Stimulated activated effector memory CD8-positive, alpha-beta T cell treated with anti-CD3 and anti-CD28 coated beads, Interleukin-12 subunit alpha, Interleukin-12 subunit beta, amount 100 ng/mL, for 72 hours (primary cell): ENCODE results near the gene GRPEL2.

Experiments used
- ATAC-seq: fragments of 150-1000 bp; cut with Tn5 transposase; 2 replicates; pipeline ENCODE4 v1.10.0; 2021
- DNase-seq, 2 donors: peaks; one replicate each; pipeline ENCODE4 v3.0.0; 2021 to 2022; ENCODE audit warnings: low spot score in 2 of 2
- H3K27ac Mint-ChIP-seq: one replicate; pipeline ENCODE4 v1.8.0; 2022; ENCODE audit warnings: mild to moderate bottlenecking, mixed read lengths
- H3K36me3 Mint-ChIP-seq: one replicate; pipeline ENCODE4 v1.8.0; 2022; ENCODE audit warnings: mild to moderate bottlenecking, mixed read lengths
- H3K4me1 Mint-ChIP-seq: one replicate; pipeline ENCODE4 v1.8.0; 2022; ENCODE audit warnings: mixed read lengths
- H3K4me3 Mint-ChIP-seq: one replicate; pipeline ENCODE4 v1.8.0; 2022; ENCODE audit warnings: mild to moderate bottlenecking, mixed read lengths
- H3K9me3 Mint-ChIP-seq: one replicate; pipeline ENCODE4 v1.8.0; 2022; ENCODE audit warnings: mixed read lengths

Gene GRPEL2

GRCh38 chr5:149313151-149313841, 32.0 kb upstream of the GRPEL2 start:
- H3K4me3 Mint-ChIP-seq = no peak overlapping the region
- DNase-seq = no peak
- no peak overlapping the region for H3K27ac Mint-ChIP-seq
- no peaks in the 10 kb centered on the region for H3K36me3 Mint-ChIP-seq
- ATAC-seq = no peak
- no peaks in the 10 kb centered on the region for H3K4me1 Mint-ChIP-seq
- H3K9me3 Mint-ChIP-seq = no peaks in the 10 kb centered on the region

- no peak overlapping the region for H3K27ac Mint-ChIP-seq
These were observed 30.7 kb upstream of the GRPEL2 start for GRCh38 chr5:149314571-149315111.

DNA sequence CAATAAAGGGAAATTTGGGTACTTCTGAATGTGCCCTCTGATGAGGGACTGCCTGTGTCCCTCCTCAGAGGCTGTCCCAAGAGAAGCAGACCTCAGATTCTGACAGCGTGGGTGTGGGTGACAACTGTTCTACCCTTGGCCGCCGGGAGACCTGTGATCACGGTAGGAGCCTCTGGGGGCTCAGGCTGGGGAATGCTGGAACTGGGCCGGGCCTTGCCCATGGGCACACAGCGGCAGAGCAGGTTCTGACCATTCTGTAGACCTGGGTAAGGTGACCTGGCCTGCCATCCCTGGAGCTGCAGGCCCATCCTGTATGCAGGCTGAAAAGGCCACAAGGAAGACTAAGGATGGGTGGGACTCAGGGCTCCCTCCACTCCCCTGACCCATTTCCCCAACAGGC, 29.5 kb upstream of the GRPEL2 start:
- no peaks in the 10 kb centered on the region for H3K36me3 Mint-ChIP-seq
- no peaks in the 10 kb centered on the region for H3K9me3 Mint-ChIP-seq
- DNase-seq (no peak), ATAC-seq (no peak)
- H3K4me1 Mint-ChIP-seq = no peaks in the 10 kb centered on the region
- H3K4me3 Mint-ChIP-seq = no peak overlapping the region
- H3K27ac Mint-ChIP-seq = no peak overlapping the region

More at GRCh38 chr5:149314571-149315111, 30.7 kb upstream of the GRPEL2 start:
- Mint-ChIP-seq H3K9me3 (no peaks in the 10 kb centered on the region), H3K4me1 (no peaks in the 10 kb centered on the region), H3K36me3 (no peaks in the 10 kb centered on the region), H3K4me3 (no peak overlapping the region)
- no peak for ATAC-seq
- DNase-seq = no peak

DNA sequence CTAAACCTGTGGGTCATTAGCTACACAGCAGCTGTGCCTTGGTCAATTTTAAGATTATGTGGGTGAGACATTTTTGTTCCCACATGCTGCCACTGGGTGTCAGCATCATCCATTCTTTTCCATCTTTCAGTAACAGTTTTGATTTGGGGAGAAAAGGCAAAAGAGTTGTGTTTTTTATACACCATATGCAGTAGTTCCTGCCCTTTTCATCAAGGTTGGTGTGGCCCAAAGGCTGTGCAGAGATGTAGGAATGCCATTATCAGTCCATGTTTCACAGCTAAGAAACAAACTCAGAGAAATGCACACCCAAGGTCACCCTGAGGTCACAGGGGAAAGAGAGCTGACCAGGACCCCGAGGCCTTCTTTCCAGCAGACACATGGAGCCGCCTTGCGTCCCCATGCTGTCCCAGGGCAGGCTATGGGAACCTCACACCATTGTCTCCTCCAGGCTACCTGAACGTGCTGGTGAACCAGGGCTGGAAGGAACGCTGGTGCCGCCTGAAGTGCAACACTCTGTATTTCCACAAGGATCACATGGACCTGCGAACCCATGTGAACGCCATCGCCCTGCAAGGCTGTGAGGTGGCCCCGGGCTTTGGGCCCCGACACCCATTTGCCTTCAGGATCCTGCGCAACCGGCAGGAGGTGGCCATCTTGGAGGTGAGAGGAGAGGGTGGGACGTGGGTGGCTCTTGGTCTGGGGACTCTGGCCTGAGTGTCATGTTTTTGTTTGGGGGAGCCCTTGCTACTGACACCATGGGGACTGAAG, 27.8 kb upstream of the GRPEL2 start:
- Mint-ChIP-seq H3K4me1 (no peaks in the 10 kb centered on the region), H3K4me3 (no peak overlapping the region), H3K9me3 (no peaks in the 10 kb centered on the region), H3K27ac (no peak overlapping the region), H3K36me3 (no peaks in the 10 kb centered on the region)
- DNase-seq (no peak), ATAC-seq (peak; percentile 40)

- no peaks in the 10 kb centered on the region for H3K9me3 Mint-ChIP-seq
- no peak overlapping the region for H3K4me3 Mint-ChIP-seq
- no peak for ATAC-seq
- H3K27ac Mint-ChIP-seq = no peak overlapping the region
- no peak for DNase-seq
- H3K4me1 Mint-ChIP-seq = no peaks in the 10 kb centered on the region
- no peaks in the 10 kb centered on the region for H3K36me3 Mint-ChIP-seq
These were observed 26.1 kb upstream of the GRPEL2 start for GRCh38 chr5:149319174-149319573.

DNA sequence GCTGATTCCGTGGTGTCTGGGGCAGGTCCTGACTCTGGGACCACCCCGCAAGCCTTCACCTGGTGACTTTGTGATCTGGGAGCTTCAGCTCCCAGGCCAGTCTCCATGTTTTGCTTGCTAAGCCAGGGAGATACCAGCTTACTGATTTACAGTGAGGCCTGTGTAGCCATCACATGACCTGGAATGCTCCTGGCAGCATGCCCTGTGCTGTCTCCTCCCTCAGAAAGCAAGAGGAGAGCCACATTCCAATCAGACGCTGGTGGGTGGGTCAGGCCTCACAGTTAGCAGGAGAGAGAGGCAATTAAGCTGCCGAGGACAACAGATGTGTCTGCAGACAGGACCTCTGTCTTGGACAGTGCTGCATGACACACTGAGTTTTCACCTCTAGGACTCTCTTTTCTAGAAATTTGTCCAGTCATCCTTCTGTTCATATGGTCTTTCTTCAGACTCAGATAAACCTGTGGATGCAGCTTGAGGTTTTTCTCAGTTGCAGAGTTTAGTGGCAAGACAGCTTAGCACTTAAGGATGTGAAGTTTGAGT, 24.4 kb upstream of the GRPEL2 start:
- H3K4me3 Mint-ChIP-seq = no peak overlapping the region
- ATAC-seq (peak; percentile 55), DNase-seq (no peak)
- H3K4me1 Mint-ChIP-seq = no peaks in the 10 kb centered on the region
- no peaks in the 10 kb centered on the region for H3K36me3 Mint-ChIP-seq
- no peaks in the 10 kb centered on the region for H3K9me3 Mint-ChIP-seq
- H3K27ac Mint-ChIP-seq = no peak overlapping the region

- no peaks in the 10 kb centered on the region for H3K36me3 Mint-ChIP-seq
- DNase-seq (no peak), ATAC-seq (no peak)
- no peaks in the 10 kb centered on the region for H3K9me3 Mint-ChIP-seq
- H3K4me1 Mint-ChIP-seq = no peaks in the 10 kb centered on the region
- H3K27ac Mint-ChIP-seq = no peak overlapping the region
- no peak overlapping the region for H3K4me3 Mint-ChIP-seq
These were observed 22.8 kb upstream of the GRPEL2 start for GRCh38 chr5:149322518-149322917.

GRCh38 chr5:149323210-149323609, 22.1 kb upstream of the GRPEL2 start:
- H3K36me3 Mint-ChIP-seq = no peaks in the 10 kb centered on the region
- no peak overlapping the region for H3K4me3 Mint-ChIP-seq
- no peaks in the 10 kb centered on the region for H3K9me3 Mint-ChIP-seq
- no peak overlapping the region for H3K27ac Mint-ChIP-seq
- ATAC-seq (no peak), DNase-seq (no peak)
- H3K4me1 Mint-ChIP-seq = no peaks in the 10 kb centered on the region

DNA sequence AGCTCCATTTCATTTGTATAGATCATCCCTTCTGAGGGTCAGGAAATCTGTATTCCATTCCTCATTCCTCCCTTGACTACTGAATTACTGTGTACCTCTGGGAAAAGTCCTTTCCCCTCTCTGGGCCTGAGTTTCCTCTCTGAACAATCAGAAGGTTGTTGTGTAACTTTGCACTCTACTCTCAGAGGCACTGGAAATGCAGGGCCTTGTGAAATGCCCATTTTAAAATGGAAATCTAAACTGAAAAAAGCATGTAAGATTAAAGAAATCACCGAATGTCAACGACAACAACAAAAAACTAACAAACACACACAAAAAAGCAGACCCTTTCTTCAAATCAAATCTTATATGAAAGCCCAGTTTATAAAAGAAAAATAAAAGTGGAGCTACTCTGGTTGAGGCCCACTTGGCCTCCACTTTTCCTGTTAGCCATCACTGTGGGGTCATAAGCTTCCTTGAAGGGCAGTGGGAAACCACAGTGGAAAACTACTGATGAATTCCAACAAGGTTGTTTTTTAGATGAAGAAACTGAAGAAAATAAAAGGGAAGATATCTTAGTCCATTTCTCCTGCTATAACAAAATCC, 21.6 kb upstream of the GRPEL2 start:
- Mint-ChIP-seq H3K4me3 (no peak overlapping the region), H3K4me1 (no peaks in the 10 kb centered on the region), H3K27ac (no peak overlapping the region), H3K36me3 (no peaks in the 10 kb centered on the region), H3K9me3 (no peaks in the 10 kb centered on the region)
- DNase-seq (no peak), ATAC-seq (no peak)

GRCh38 chr5:149324641-149325040, 20.7 kb upstream of the GRPEL2 start:
- Mint-ChIP-seq H3K4me3 (no peak overlapping the region), H3K36me3 (no peaks in the 10 kb centered on the region), H3K27ac (no peak overlapping the region), H3K4me1 (no peaks in the 10 kb centered on the region), H3K9me3 (no peaks in the 10 kb centered on the region)
- ATAC-seq = no peak
- no peak for DNase-seq

DNA sequence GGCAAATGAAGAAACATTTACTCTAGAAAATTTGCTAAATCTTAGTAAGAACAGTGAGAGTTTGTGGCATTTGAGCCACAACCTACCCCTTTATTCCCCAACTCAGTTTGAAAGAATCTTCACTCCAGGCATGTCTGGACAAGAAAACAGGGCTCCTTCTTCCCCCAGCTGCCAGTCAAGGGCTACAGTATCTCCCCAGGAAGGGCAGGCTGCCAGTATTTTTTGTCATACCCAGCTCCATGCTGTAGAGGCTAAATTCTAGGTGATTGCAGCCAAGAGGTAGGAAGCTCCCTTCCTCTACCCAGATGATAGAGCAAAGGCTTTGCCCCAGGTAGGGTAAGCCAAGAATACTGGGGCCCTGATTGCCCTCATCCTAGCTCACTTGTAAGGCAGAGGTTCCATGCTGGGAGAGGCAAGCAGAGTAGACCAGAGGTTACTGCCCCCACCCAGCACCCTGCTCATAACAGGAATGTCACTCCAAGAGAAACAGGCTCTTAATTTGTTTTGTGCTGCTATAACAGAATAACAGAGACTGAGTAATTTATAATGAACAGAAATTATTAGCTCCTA, 20.0 kb upstream of the GRPEL2 start:
- H3K4me3 Mint-ChIP-seq = no peak overlapping the region
- no peak for DNase-seq
- no peaks in the 10 kb centered on the region for H3K4me1 Mint-ChIP-seq
- H3K9me3 Mint-ChIP-seq = no peaks in the 10 kb centered on the region
- no peak overlapping the region for H3K27ac Mint-ChIP-seq
- ATAC-seq = no peak
- H3K36me3 Mint-ChIP-seq = no peaks in the 10 kb centered on the region

DNA sequence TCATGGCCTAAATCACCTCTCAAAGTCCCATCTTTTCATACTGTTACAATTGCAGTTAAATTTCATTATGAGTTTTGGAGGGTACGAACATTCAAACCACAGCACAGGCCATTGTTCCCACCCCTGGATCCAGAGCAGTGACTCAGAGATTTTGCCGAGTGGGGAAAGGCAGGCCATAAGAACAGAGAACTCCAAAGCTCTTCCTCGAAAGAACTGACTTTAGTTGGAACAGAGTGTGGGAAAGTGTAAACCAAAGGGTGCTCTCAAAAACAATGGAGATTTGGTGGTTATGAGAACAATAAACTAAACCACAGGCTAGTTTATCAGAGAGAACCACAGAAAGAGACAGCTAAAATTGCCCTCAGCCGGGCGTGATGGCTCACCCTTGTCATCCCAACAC, 19.4 kb upstream of the GRPEL2 start:
- no peak overlapping the region for H3K4me3 Mint-ChIP-seq
- no peaks in the 10 kb centered on the region for H3K4me1 Mint-ChIP-seq
- DNase-seq (no peak), ATAC-seq (no peak)
- H3K9me3 Mint-ChIP-seq = no peaks in the 10 kb centered on the region
- no peaks in the 10 kb centered on the region for H3K36me3 Mint-ChIP-seq
- no peak overlapping the region for H3K27ac Mint-ChIP-seq

DNA sequence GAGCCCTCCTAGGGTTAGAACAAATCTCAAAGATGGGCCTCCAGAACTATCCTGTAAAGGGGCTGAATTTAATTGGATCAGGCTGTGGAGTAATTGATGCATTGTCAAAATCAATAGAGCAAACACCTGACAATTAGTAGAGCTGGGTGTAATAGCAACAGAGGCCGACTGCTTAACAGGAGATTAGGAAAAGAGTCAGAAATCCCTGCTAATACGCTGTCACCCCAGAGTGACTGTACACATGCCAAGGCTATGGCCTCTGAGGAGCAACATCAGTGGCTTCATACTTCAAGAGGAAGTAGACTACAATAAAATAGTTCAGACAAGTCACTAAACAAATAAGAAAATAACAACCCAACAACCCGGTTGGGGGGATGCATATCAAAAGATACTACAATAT, 18.7 kb upstream of the GRPEL2 start:
- DNase-seq = no peak
- H3K9me3 Mint-ChIP-seq = no peaks in the 10 kb centered on the region
- no peaks in the 10 kb centered on the region for H3K4me1 Mint-ChIP-seq

GRCh38 chr5:149328177-149328576, 17.1 kb upstream of the GRPEL2 start:
- H3K36me3 Mint-ChIP-seq = no peaks in the 10 kb centered on the region
- ATAC-seq (no peak), DNase-seq (no peak)
- H3K4me3 Mint-ChIP-seq = no peak overlapping the region
- H3K27ac Mint-ChIP-seq = no peak overlapping the region
- no peaks in the 10 kb centered on the region for H3K4me1 Mint-ChIP-seq
- no peaks in the 10 kb centered on the region for H3K9me3 Mint-ChIP-seq

More for the DNA sequence above, 18.7 kb upstream of the GRPEL2 start:
- ATAC-seq = no peak
- no peak overlapping the region for H3K27ac Mint-ChIP-seq
- H3K36me3 Mint-ChIP-seq = no peaks in the 10 kb centered on the region
- no peak overlapping the region for H3K4me3 Mint-ChIP-seq

DNA sequence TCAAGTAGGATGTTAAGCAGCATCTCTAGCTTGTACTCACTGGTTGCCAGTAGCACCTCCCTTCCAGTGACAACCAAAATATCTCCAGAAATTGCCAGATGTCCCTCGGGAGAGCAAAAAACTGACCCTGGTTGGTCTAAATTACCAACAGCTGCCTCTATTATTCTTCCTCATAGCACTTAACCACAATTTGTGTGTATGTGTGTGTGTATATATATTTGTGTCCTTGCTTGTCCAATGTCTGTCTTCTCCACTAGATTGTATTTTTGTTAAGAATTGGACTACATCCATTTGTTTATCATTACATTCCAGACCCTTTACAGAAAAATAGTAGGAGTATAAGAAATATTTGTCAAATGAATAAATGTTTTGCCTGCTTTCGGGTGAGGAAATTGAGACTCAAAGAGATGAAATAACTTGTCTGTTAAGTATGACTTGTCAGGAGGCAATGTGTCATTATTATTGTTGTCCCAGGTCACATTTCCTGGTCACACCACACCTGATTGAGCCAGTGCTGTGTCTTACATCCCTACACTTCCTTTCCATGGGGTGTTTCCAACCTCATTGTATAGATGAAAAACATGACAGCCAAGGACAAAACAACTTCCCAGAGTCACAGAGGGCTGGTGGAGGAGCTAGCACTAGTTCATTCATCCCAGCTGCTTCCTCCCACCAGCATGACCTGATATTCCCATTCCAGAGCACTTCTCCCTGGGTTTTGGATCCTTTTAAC, 11.4 kb upstream of the GRPEL2 start:
- no peaks in the 10 kb centered on the region for H3K4me1 Mint-ChIP-seq
- H3K36me3 Mint-ChIP-seq = no peaks in the 10 kb centered on the region
- H3K27ac Mint-ChIP-seq = no peak overlapping the region
- DNase-seq (no peak), ATAC-seq (no peak)
- H3K4me3 Mint-ChIP-seq = no peak overlapping the region
- H3K9me3 Mint-ChIP-seq = no peaks in the 10 kb centered on the region
